Stimulated activated CD4-positive, alpha-beta T cell treated with anti-CD3 and anti-CD28 coated beads, Interleukin-1b, Interleukin-23, amount 100 ng/mL, for 4 hours (primary cell): ENCODE data around the gene MREG.
"Not testable (repeated sequence)": the region's sequence is repeated elsewhere in the genome, so short reads cannot be mapped to it uniquely, and the experiment has no call there.

Experiments
- DNase-seq, 2 donors: peaks; one replicate each; pipeline ENCODE4 v3.0.0-alpha.2; 2020; ENCODE audit warnings: low read depth in 2 of 2

MREG gene

GRCh38 chr2:215961981-215962380 is 51.4 kb downstream of the MREG start:
- no peak for DNase-seq

- DNase-seq, result no peak
Observed at GRCh38 chr2:215958257-215958656, 55.1 kb downstream of the MREG start.

GRCh38 chr2:215957354-215958122 is 55.8 kb downstream of the MREG start:
- not testable (repeated sequence) for DNase-seq

- no peak for DNase-seq
Observed at GRCh38 chr2:215952860-215953637, 60.3 kb downstream of the MREG start.

- no peak for DNase-seq
Observed at GRCh38 chr2:215951558-215951957, 61.8 kb downstream of the MREG start.

- DNase-seq, result no peak
Observed at GRCh38 chr2:215949991-215950404, 63.4 kb downstream of the MREG start.

- no peak for DNase-seq
Observed at GRCh38 chr2:215948051-215948450, 65.3 kb downstream of the MREG start.

GRCh38 chr2:215946586-215946985 is 66.8 kb downstream of the MREG start:
- no peak for DNase-seq

GRCh38 chr2:215942194-215942593 is 71.2 kb downstream of the MREG start:
- DNase-seq, result no peak

GRCh38 chr2:215941726-215942125 is 71.6 kb downstream of the MREG start:
- DNase-seq, result no peak

GRCh38 chr2:215940645-215941184 is 72.6 kb downstream of the MREG start:
- DNase-seq, result no peak

GRCh38 chr2:215937190-215937589 is 76.2 kb downstream of the MREG start:
- no peak for DNase-seq

GRCh38 chr2:215933151-215933550 is 80.2 kb downstream of the MREG start:
- DNase-seq, result no peak

GRCh38 chr2:215931256-215931903 is 82.0 kb downstream of the MREG start:
- DNase-seq, result peak; percentile 19 to 38

- no peak for DNase-seq
Observed at GRCh38 chr2:215930505-215931253, 82.7 kb downstream of the MREG start.

- no peak for DNase-seq
Observed at GRCh38 chr2:215929602-215930335, 83.6 kb downstream of the MREG start.

GRCh38 chr2:215928086-215928485 is 85.3 kb downstream of the MREG start:
- no peak for DNase-seq

- DNase-seq, result not testable (repeated sequence)
Observed at GRCh38 chr2:215926992-215927391, 86.4 kb downstream of the MREG start.

GRCh38 chr2:215921895-215922294 is 91.5 kb downstream of the MREG start:
- no peak for DNase-seq

- DNase-seq, result peak; percentile 29 to 40
Observed at GRCh38 chr2:215920244-215921100, 92.9 kb downstream of the MREG start.
